ENCODE measurements around the gene PLXNA3. TPM values are rescaled to one million over a fixed set of nuclear protein-coding genes. Genes with fewer than 3 reads are reported as not detected.

Gene PLXNA3
- polyA plus RNA-seq, 1 experiment, result 36.0 TPM

DNA sequence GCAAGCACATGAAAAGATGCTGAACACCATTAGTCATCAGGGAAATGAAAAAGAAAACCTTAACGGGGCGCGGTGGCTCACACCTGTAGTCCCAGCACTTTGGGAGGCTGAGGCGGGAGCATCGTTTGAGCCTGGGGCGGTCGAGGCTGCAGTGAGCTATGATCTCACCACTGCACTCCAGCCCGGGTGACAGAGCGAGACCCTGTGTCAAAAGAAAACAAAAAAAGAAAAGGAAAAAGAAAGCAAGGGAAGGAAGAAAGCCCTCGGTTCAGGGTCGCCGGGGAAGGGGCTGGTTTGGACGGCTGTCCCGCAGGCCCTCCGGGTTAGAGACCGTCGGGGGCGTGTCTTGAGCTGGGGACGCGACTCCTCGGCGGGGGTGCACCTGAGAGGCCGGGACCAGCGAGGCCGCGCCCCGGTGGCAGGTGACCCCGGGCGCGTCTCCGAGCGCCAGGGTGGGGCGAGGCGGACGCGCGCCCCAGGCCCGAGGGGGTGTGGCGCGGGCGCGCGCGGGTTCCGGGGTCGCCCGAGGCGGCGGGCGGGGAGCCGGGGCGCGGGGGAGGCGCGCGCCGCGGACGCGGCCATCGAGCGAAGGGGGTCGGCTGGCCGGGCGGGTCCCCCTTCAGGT lies 478 bp upstream of the PLXNA3 start:
- POLR2A ChIA-PET, result no interaction called here
- Histone ChIP-seq H3K36me3 (ENCODE audit: control insufficient read depth, insufficient read depth, low read length) (peaks cover 8% of the 10 kb centered on the region), H3K27me3 (ENCODE audit: control insufficient read depth, insufficient read depth, low read length) (no peaks in the 10 kb centered on the region), H3K4me3 (ENCODE audit: low read depth, low read length) (peak overlapping the region; percentile 49)
- CTCF ChIA-PET, result no interaction called here
- DNase-seq (ENCODE audit: low read depth), result no peak
- TF ChIP-seq, protein P1, sequence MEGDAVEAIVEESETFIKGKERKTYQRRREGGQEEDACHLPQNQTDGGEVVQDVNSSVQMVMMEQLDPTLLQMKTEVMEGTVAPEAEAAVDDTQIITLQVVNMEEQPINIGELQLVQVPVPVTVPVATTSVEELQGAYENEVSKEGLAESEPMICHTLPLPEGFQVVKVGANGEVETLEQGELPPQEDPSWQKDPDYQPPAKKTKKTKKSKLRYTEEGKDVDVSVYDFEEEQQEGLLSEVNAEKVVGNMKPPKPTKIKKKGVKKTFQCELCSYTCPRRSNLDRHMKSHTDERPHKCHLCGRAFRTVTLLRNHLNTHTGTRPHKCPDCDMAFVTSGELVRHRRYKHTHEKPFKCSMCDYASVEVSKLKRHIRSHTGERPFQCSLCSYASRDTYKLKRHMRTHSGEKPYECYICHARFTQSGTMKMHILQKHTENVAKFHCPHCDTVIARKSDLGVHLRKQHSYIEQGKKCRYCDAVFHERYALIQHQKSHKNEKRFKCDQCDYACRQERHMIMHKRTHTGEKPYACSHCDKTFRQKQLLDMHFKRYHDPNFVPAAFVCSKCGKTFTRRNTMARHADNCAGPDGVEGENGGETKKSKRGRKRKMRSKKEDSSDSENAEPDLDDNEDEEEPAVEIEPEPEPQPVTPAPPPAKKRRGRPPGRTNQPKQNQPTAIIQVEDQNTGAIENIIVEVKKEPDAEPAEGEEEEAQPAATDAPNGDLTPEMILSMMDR (IDR thresholded peaks at IDR 0.05; ENCODE audit: insufficient read depth, low read depth, low read length), result no peak

- DNase-seq (ENCODE audit: low read depth), result no peak
- CTCF ChIA-PET, result interaction anchor here (0.9 to 1.6 kb wide), 3 partner anchors 24 to 68 kb away, joined by 3 to 4 read pairs (median 3); no protein-coding TSS in a partner anchor
- H3K27me3 ChIP-seq (ENCODE audit: control insufficient read depth, insufficient read depth, low read length), result no peaks in the 10 kb centered on the region
- peaks cover 13% of the 10 kb centered on the region for H3K36me3 ChIP-seq (ENCODE audit: control insufficient read depth, insufficient read depth, low read length)
- TF ChIP-seq, protein P1 (IDR thresholded peaks at IDR 0.05; ENCODE audit: insufficient read depth, low read depth, low read length), result no peak
- peak overlapping the region; percentile 73 for H3K4me3 ChIP-seq (ENCODE audit: low read depth, low read length)
- POLR2A ChIA-PET, result interaction anchor here (0.5 kb wide), 1 partner anchor 359 kb away, joined by 5 read pairs; no protein-coding TSS in a partner anchor
Observed at GRCh38 chrX:154458954-154459778, 1.1 kb downstream of the PLXNA3 start.

GRCh38 chrX:154459832-154460231 lies 1.8 kb downstream of the PLXNA3 start:
- TF ChIP-seq, protein P1 (IDR thresholded peaks at IDR 0.05; ENCODE audit: insufficient read depth, low read depth, low read length), result no peak
- Histone ChIP-seq H3K36me3 (ENCODE audit: control insufficient read depth, insufficient read depth, low read length) (peaks cover 16% of the 10 kb centered on the region), H3K27me3 (ENCODE audit: control insufficient read depth, insufficient read depth, low read length) (no peaks in the 10 kb centered on the region), H3K4me3 (ENCODE audit: low read depth, low read length) (peak overlapping the region; percentile 73)
- DNase-seq (ENCODE audit: low read depth), result no peak
- CTCF ChIA-PET, result interaction anchor here (1.0 to 1.6 kb wide), 2 partner anchors 23 to 26 kb away, joined by 3 read pairs; no protein-coding TSS in a partner anchor
- POLR2A ChIA-PET, result no interaction called here

DNA sequence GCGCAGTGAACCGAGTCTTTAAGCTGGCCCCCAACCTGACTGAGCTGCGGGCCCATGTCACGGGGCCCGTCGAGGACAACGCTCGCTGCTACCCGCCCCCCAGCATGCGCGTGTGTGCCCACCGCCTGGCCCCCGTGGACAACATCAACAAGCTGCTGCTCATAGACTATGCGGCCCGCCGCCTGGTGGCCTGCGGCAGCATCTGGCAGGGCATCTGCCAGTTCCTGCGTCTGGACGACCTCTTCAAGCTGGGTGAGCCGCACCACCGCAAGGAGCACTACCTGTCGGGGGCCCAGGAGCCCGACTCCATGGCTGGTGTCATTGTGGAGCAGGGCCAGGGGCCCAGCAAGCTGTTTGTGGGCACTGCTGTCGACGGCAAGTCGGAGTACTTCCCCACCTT lies 2.2 kb downstream of the PLXNA3 start:
- POLR2A ChIA-PET, result no interaction called here
- TF ChIP-seq, protein P1 (IDR thresholded peaks at IDR 0.05; ENCODE audit: insufficient read depth, low read depth, low read length), result peak; percentile 34; the same call in 1 of the 2 replicates
- Histone ChIP-seq H3K4me3 (ENCODE audit: low read depth, low read length) (peak overlapping the region; percentile 73), H3K36me3 (ENCODE audit: control insufficient read depth, insufficient read depth, low read length) (peaks cover 18% of the 10 kb centered on the region), H3K27me3 (ENCODE audit: control insufficient read depth, insufficient read depth, low read length) (no peaks in the 10 kb centered on the region)
- no peak for DNase-seq (ENCODE audit: low read depth)
- CTCF ChIA-PET, result interaction anchor here (0.6 to 1.6 kb wide), 2 partner anchors 27 to 61 kb away, joined by 3 read pairs; no protein-coding TSS in a partner anchor

DNA sequence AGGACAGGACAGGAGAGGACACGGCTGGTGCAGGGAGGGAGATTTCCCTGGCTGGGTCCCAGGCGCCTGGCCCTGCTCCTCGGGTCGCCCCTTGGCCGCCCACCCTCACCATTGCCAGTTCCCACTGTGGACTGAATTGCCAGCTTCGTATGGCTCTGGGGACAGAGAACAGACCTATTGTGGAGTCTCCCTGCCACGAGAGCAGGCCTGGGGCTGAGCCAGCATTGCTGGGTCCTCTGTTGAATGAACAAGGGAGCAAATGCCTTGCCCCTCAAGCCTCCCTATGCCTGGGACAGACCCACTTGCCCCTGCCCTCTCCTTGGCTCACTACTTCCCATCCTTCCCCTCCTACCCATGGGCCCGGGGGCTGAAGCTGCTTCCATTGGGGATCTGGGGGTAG lies 4.3 kb downstream of the PLXNA3 start:
- TF ChIP-seq, protein P1 (IDR thresholded peaks at IDR 0.05; ENCODE audit: insufficient read depth, low read depth, low read length), result no peak
- Histone ChIP-seq H3K27me3 (ENCODE audit: control insufficient read depth, insufficient read depth, low read length) (no peaks in the 10 kb centered on the region), H3K36me3 (ENCODE audit: control insufficient read depth, insufficient read depth, low read length) (peaks cover 34% of the 10 kb centered on the region), H3K4me3 (ENCODE audit: low read depth, low read length) (no peak overlapping the region)
- DNase-seq (ENCODE audit: low read depth), result no peak
- POLR2A ChIA-PET, result no interaction called here
- CTCF ChIA-PET, result no interaction called here
